ENCODE results near the gene UGDH. TPM values are rescaled to one million over a fixed set of nuclear protein-coding genes. Genes with fewer than 3 reads are reported as not detected.

UGDH gene
- polyA plus RNA-seq, 1 donor (not counting 4 experiments of a cell fraction or from before 2014, with no cell fraction given) = 39.4 TPM

DNA sequence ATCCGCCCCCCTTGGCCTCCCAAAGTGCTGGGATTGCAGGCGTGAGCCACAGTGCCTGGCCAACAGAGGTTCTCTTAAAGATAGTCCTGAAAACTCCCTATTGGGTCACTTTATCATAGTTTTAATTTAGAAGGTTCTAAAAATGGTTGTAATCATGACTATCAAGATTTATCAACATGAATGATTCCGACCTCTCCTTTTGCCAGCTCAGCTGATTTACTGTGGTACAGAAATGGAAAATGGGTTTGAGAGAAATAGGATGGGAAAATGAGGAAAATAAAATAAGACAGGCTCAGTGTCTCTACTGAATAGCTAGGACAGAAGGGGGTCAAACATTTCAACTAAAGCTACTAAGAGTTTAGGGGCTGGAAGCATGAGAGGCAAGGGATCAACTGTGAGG lies 28.2 kb upstream of the UGDH start:
- dilution Hi-C loops (cut with MboI; ENCODE audit: extremely low pct_ligation_motif_present, low sequenced_read_pairs) = no loop called here
- TF ChIP-seq EZH2 (IDR thresholded peaks at IDR 0.05; ENCODE audit: low read length) = no peak
- TF ChIP-seq, protein P1, sequence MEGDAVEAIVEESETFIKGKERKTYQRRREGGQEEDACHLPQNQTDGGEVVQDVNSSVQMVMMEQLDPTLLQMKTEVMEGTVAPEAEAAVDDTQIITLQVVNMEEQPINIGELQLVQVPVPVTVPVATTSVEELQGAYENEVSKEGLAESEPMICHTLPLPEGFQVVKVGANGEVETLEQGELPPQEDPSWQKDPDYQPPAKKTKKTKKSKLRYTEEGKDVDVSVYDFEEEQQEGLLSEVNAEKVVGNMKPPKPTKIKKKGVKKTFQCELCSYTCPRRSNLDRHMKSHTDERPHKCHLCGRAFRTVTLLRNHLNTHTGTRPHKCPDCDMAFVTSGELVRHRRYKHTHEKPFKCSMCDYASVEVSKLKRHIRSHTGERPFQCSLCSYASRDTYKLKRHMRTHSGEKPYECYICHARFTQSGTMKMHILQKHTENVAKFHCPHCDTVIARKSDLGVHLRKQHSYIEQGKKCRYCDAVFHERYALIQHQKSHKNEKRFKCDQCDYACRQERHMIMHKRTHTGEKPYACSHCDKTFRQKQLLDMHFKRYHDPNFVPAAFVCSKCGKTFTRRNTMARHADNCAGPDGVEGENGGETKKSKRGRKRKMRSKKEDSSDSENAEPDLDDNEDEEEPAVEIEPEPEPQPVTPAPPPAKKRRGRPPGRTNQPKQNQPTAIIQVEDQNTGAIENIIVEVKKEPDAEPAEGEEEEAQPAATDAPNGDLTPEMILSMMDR (optimal IDR thresholded peaks at IDR 0.05 in 1 of 3, IDR thresholded peaks at IDR 0.05 in 1 of 3, conservative IDR thresholded peaks at IDR 0.05 in 1 of 3; ENCODE audit: extremely low read depth in 1 of 3, insufficient read depth in 2 of 3, low read length in 3 of 3) = no peak
- no peaks in the 10 kb centered on the region for H3K9me3 ChIP-seq (ENCODE audit: control insufficient read depth, low read depth, low read length)
- H3K79me2 ChIP-seq (ENCODE audit: control insufficient read depth, insufficient read depth, low read length) = no peaks in the 10 kb centered on the region
- no peaks in the 10 kb centered on the region for H3K27me3 ChIP-seq (ENCODE audit: control insufficient read depth, extremely low read depth, insufficient read depth, low read length)
- no peaks in the 10 kb centered on the region for H4K20me1 ChIP-seq (ENCODE audit: control insufficient read depth, extremely low read depth, insufficient read depth, low read length)
- no peak overlapping the region for H2AFZ ChIP-seq (ENCODE audit: control insufficient read depth, low read length)
- no peaks in the 10 kb centered on the region for H3K4me1 ChIP-seq (ENCODE audit: control insufficient read depth, extremely low read depth, insufficient read depth, low read length)
- H3K27ac ChIP-seq (ENCODE audit: control insufficient read depth, insufficient read depth, low read length) = no peak overlapping the region
- H3K9ac ChIP-seq (ENCODE audit: control insufficient read depth, extremely low read depth, insufficient read depth, low read length) = no peak overlapping the region
- DNase-seq (ENCODE audit: low read depth, low spot score) = no peak
- H3K4me3 ChIP-seq (ENCODE audit: control insufficient read depth in 2 of 3, extremely low read depth in 1 of 3, insufficient read depth in 2 of 3, low read depth in 1 of 3, low read length in 3 of 3) = no peak overlapping the region
- no peaks in the 10 kb centered on the region for H3K9me1 ChIP-seq (ENCODE audit: control insufficient read depth, extremely low read depth, insufficient read depth, low read length)
- H3K36me3 ChIP-seq (ENCODE audit: control insufficient read depth in 2 of 2, extremely low read depth in 1 of 2, insufficient read depth in 2 of 2, low read length in 2 of 2) = no peaks in the 10 kb centered on the region
- H3K4me2 ChIP-seq (ENCODE audit: control insufficient read depth, extremely low read depth, insufficient read depth, low read depth, low read length) = no peak overlapping the region
- FAIRE-seq = no peak

DNA sequence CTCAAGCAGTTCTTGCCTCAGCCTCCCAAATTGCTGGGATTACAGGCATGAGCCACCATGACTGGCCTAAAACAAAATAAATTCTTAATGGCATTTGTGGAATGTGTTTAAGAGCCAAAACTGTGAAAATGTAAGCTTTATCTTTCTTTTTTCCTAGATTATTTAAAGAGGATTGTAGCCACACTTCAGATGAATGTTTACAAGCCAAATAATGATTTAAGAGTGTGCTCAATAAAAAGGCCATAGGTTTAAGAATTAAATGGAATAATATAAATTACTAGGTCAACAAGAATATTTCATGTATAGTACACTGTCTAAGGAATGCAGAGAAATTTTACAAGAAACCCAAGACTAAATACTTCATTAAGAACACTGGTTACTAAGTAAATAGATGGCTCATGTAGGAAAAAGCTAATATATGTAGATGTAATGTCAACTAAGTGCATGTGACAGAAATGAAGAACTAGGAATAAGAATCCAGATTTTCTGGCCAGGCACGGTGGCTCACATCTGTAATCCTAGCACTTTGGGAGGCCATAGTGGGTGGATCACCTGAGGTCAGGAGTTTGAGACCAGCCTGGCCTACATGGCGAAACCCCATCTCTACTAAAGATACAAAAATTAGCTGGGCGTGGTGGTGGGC lies 21.3 kb upstream of the UGDH start:
- no peaks in the 10 kb centered on the region for H3K4me1 ChIP-seq (ENCODE audit: control insufficient read depth, extremely low read depth, insufficient read depth, low read length)

More for the DNA sequence above, 21.3 kb upstream of the UGDH start:
- Histone ChIP-seq H3K79me2 (ENCODE audit: control insufficient read depth, insufficient read depth, low read length) (no peaks in the 10 kb centered on the region), H3K36me3 (ENCODE audit: control insufficient read depth in 2 of 2, extremely low read depth in 1 of 2, insufficient read depth in 2 of 2, low read length in 2 of 2) (peaks cover 0 to 3% of the 10 kb centered on the region in 2 experiments), H3K9ac (ENCODE audit: control insufficient read depth, extremely low read depth, insufficient read depth, low read length) (no peak overlapping the region), H3K27ac (ENCODE audit: control insufficient read depth, insufficient read depth, low read length) (no peak overlapping the region), H3K4me2 (ENCODE audit: control insufficient read depth, extremely low read depth, insufficient read depth, low read depth, low read length) (no peak overlapping the region), H3K9me3 (ENCODE audit: control insufficient read depth, low read depth, low read length) (no peaks in the 10 kb centered on the region), H3K4me3 (ENCODE audit: control insufficient read depth in 2 of 3, extremely low read depth in 1 of 3, insufficient read depth in 2 of 3, low read depth in 1 of 3, low read length in 3 of 3) (no peak overlapping the region), H3K27me3 (ENCODE audit: control insufficient read depth, extremely low read depth, insufficient read depth, low read length) (no peaks in the 10 kb centered on the region), H3K9me1 (ENCODE audit: control insufficient read depth, extremely low read depth, insufficient read depth, low read length) (no peaks in the 10 kb centered on the region), H2AFZ (ENCODE audit: control insufficient read depth, low read length) (no peak overlapping the region), H4K20me1 (ENCODE audit: control insufficient read depth, extremely low read depth, insufficient read depth, low read length) (no peaks in the 10 kb centered on the region)
- TF ChIP-seq, protein P1 (optimal IDR thresholded peaks at IDR 0.05 in 1 of 3, IDR thresholded peaks at IDR 0.05 in 1 of 3, conservative IDR thresholded peaks at IDR 0.05 in 1 of 3; ENCODE audit: extremely low read depth in 1 of 3, insufficient read depth in 2 of 3, low read length in 3 of 3) = no peak
- no peak for TF ChIP-seq EZH2 (IDR thresholded peaks at IDR 0.05; ENCODE audit: low read length)
- dilution Hi-C loops (cut with MboI; ENCODE audit: extremely low pct_ligation_motif_present, low sequenced_read_pairs) = no loop called here
- FAIRE-seq = no peak
- DNase-seq (ENCODE audit: low read depth, low spot score) = no peak
